ENCODE results near the gene PBX2. TPM values are rescaled to one million over a fixed set of nuclear protein-coding genes. Genes with fewer than 3 reads are reported as not detected.

PBX2 gene
- total and polyA plus RNA-seq, 12 donors: 25.6 to 55.4 (median 44.1) TPM

DNA sequence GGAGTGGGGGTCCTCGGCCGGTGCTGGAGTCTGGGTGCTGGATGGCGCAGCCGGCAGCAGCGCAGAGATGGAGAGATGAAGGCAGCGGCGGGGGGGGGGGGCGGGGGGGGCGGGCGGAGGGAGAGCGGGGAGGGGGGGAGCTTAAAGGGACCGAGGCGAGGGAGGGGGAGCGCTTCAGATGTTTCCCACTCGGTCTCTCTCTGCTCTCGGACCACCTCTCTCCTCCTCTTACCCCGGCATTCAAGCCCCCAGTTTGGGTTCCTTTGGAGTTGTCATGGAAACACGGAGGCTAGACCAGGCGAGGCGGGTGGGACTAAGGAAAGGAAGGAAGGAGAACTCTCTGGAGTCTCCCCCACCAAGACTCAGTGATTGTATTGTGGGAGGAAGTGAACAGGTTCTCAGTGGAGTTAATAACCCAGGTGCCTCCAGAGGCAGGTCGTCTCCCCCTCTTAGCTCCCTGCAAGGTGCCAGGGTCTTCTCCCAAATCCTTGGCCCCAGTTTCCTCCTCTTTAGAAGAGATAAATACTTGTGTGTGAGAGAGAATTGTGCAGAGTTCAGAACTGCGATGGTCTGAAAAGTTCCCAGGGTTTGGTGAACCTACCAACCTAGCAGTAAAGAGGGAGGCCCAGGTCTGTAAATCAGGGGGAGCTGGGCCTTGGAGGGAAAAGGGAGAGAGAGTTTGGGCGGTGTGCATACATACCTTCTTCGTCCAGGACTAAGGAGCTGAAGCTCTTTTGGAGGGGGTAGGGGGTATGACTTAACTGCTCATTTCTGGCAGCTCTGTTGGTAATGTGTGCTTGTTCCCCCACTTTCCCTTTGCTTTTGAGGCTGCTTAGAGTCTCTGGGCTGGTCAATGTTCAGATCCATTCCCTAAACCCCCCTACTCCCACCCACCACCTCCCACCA lies 37.9 kb downstream of the PBX2 start, which contains the start of gene PRRT1:
PRRT1 (minus strand) TSS at position 77 of the 906 bp plus-strand sequence. CDS start 112 bp downstream, outside the sequence.
- H3K9me3 ChIP-seq: no peaks in the 10 kb centered on the region
- DNase-seq (no peak), ATAC-seq (no peak)
- H3K27ac ChIP-seq: peak within 1 kb of the TSS in 9 of 10 donors; percentile 83 to 96 (median 92)
- H3K4me3 ChIP-seq: peak within 1 kb of the TSS in 9 of 10 donors; percentile 58 to 91 (median 81)
- H3K4me1 ChIP-seq: peaks cover 6 to 48% (median 30%) of the 10 kb centered on the region in 9 donors
- intact Hi-C loops (cut with DNase I): loop anchor here in 2 of 10 donors (5.0 kb wide), 1 partner anchor 35 kb away; no protein-coding TSS in a partner anchor
- TF ChIP-seq, protein P1, sequence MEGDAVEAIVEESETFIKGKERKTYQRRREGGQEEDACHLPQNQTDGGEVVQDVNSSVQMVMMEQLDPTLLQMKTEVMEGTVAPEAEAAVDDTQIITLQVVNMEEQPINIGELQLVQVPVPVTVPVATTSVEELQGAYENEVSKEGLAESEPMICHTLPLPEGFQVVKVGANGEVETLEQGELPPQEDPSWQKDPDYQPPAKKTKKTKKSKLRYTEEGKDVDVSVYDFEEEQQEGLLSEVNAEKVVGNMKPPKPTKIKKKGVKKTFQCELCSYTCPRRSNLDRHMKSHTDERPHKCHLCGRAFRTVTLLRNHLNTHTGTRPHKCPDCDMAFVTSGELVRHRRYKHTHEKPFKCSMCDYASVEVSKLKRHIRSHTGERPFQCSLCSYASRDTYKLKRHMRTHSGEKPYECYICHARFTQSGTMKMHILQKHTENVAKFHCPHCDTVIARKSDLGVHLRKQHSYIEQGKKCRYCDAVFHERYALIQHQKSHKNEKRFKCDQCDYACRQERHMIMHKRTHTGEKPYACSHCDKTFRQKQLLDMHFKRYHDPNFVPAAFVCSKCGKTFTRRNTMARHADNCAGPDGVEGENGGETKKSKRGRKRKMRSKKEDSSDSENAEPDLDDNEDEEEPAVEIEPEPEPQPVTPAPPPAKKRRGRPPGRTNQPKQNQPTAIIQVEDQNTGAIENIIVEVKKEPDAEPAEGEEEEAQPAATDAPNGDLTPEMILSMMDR (IDR thresholded peaks at IDR 0.05): no peak
- H3K36me3 ChIP-seq: peaks cover 0 to 24% (median 4%) of the 10 kb centered on the region in 9 donors
- 17 to 27% methylated on average over 17 to 21 of the region's 24 CpGs for WGBS, 2 donors
- H3K27me3 ChIP-seq: peaks cover 0 to 75% (median 8%) of the 10 kb centered on the region in 7 donors

- Histone ChIP-seq H3K9me3 (no peaks in the 10 kb centered on the region), H3K36me3 (peaks cover 0 to 16% (median 3%) of the 10 kb centered on the region in 9 donors), H3K27me3 (peaks cover 0 to 81% (median 8%) of the 10 kb centered on the region in 7 donors), H3K4me3 (peak overlapping the region in 9 of 10 donors; percentile 22 to 84 (median 80)), H3K4me1 (peaks cover 6 to 47% (median 30%) of the 10 kb centered on the region in 9 donors), H3K27ac (peak overlapping the region in 2 of 10 donors; percentile 83 to 92)
- DNase-seq (no peak), ATAC-seq (no peak)
- WGBS, 2 donors: 41 to 46% methylated on average over 8 of the region's 8 CpGs
- intact Hi-C loops (cut with DNase I): loop anchor here in 2 of 10 donors (5.0 kb wide), 1 partner anchor 34 kb away; no protein-coding TSS in a partner anchor
- TF ChIP-seq, protein P1 (IDR thresholded peaks at IDR 0.05): no peak
These were observed 38.7 kb downstream of the PBX2 start for GRCh38 chr6:32151181-32151862.

GRCh38 chr6:32149932-32150870 lies 39.8 kb downstream of the PBX2 start:
- H3K4me3 ChIP-seq: peak overlapping the region in 1 of 10 donors; percentile 10
- TF ChIP-seq, protein P1 (IDR thresholded peaks at IDR 0.05): no peak
- H3K27ac ChIP-seq: no peak overlapping the region
- intact Hi-C loops (cut with DNase I): loop anchor here in 2 of 10 donors (5.0 kb wide), 1 partner anchor 33 kb away; no protein-coding TSS in a partner anchor
- peaks cover 6 to 46% (median 25%) of the 10 kb centered on the region in 9 donors for H3K4me1 ChIP-seq
- peaks cover 0 to 9% (median 0%) of the 10 kb centered on the region in 9 donors for H3K36me3 ChIP-seq
- H3K9me3 ChIP-seq: no peaks in the 10 kb centered on the region
- no peak for ATAC-seq
- 35 to 45% methylated on average over 48 to 55 of the region's 55 CpGs for WGBS, 2 donors
- DNase-seq: no peak
- H3K27me3 ChIP-seq: peaks cover 0 to 81% (median 8%) of the 10 kb centered on the region in 7 donors

Data from heart right ventricle (tissue), 16 donors.